ENCODE results near the gene ZCCHC4. TPM values are rescaled to one million over a fixed set of nuclear protein-coding genes. Genes with fewer than 3 reads are reported as not detected.
"Not testable (repeated sequence)": the region's sequence is repeated elsewhere in the genome, so short reads cannot be mapped to it uniquely, and the experiment has no call there.

Gene ZCCHC4
- total RNA-seq, 1 experiment from 2014 or later: 15.0 TPM

- DNase-seq (ENCODE audit: extremely low read depth, low read depth): no peak
Measured at GRCh38 chr4:25313201-25313895, 774 bp downstream of the ZCCHC4 start.

- no peak for DNase-seq (ENCODE audit: extremely low read depth, low read depth)
Measured at GRCh38 chr4:25320336-25320735, 7.8 kb downstream of the ZCCHC4 start.

DNA sequence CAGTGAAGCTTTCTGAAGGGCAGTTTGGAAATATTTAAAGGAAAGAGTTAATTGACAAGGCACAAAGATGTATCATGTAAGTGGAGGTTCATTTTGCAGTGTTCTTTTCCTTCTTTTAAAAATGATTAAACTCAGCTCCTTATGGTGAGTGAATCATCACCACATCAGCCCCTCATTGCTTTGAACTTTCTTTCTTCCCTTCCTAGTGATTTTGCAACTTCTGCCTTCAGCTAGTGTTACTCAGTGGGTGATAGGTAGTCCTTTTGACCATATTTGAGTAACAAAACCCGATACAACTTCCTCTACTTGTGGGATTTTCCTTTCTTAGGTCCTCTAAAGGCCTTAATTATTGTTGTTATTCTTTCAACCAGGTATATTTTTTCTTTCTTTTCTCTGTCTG, 8.2 kb downstream of the ZCCHC4 start:
- DNase-seq (ENCODE audit: extremely low read depth, low read depth): no peak

DNA sequence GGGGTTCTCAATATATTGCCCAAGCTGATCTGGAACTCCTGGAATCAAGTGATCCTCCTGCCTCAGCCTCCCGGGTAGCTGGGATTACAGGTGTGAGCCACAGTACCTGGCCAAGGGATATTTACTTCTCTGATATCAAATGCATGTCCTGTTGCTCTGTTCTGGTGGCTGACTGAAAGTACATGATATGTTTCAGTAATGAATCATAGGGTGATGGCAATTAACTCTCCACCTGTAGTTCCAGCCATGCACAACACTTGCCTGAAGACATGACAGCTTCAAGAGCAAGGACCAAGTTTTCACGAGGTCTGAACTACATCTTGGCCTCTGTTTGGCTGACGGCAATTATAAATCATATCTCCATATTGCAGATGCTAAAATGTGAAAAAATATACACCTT, 9.1 kb downstream of the ZCCHC4 start:
- no peak for DNase-seq (ENCODE audit: extremely low read depth, low read depth)

DNA sequence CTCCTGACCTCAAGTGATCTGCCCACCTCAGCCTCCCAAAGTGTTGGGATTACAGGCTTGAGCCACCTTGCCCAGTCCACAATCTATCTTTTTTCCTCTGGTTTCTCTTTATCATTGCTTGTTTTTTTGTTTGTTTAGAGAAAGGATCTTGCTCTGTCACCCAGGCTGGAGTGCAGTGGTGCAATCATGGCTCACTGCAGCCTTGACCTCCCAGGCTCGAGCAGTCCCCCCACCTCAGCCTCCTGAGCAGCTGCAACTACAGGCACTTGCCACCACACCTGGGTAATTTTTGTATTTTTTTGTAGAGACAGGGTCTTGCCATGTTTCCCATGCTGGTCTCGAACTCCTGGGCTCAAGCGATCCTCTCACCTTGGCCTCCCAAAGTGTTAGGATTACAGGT, 15.9 kb downstream of the ZCCHC4 start:
- DNase-seq (ENCODE audit: extremely low read depth, low read depth): not testable (repeated sequence)

DNA sequence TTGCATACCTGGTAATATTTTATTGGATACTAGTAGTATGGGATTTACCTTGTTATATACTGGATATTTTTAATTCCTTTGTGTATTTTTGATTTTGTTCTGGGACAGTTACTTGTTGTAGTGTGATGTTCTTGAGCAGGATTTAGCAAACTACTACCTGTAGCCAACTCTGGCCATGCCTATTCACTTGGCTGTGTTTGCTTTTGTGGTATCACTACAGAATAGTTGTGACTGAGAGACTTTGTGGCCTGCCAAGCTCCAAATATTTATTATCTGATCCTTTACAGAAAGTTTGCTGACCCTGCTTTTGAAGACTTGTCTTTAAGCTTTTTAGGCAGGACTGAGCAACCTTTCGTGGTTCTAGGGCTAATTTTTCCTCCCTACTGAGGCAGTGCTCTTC, 17.8 kb downstream of the ZCCHC4 start:
- no peak for DNase-seq (ENCODE audit: extremely low read depth, low read depth)

- no peak for DNase-seq (ENCODE audit: extremely low read depth, low read depth)
Measured at GRCh38 chr4:25330905-25331808, 18.6 kb downstream of the ZCCHC4 start.

DNA sequence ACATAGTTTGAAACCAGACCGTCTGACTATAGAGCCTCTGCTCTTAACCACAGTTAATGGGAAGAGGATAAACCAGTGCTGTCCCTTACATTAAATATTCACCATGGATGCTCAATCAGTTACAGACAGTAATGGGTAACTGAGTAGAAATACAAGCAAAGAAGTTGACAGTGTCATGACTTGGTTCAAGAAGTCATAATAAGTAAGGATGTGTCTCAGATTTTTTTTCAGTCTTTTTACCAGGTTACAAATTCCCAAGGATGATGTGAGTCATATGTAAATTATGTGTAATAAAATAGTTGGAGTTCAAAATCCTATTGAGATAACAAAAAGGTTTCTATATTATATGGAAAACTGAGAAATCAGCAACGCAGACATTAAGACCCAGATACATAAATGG, 31.1 kb downstream of the ZCCHC4 start:
- DNase-seq (ENCODE audit: extremely low read depth, low read depth): no peak

DNA sequence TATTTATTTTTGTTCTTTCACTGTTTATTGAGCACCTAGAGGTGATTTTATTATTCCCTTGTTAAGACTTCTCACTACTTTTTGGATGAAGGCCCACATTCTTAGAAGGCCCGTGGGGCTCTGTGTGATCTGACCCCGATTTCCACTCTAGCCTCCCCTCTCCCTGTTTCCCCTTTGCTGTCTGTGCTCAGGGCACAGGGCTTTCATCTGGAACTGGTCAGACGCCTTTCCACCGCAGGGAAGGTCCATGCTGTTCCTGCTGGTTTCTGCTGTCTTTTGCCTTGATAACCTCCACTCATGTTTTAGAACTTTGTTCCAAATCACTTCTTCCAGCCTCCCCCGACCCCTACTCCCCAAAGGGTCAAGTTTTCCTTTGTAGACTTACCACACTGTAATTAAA, 33.2 kb downstream of the ZCCHC4 start:
- DNase-seq (ENCODE audit: extremely low read depth, low read depth): no peak

DNA sequence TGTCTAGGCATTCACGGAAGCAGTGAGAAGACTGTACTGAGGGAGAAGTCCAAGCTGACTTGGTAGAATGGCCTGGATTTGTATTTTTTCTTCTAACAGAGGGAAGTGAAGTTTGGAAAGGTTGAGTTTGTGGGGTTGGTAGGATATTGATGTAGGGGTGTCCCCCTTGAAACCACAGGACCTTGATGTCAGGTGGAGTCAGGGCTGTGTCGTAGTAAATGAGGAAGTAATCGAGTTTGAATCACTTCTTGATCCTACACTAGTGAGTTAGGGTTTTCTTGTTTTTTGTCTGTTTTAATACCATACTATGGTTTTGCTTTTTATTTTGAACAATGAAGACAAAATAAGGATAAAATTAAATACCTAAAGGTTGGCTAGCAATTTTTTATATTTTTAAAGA, 34.3 kb downstream of the ZCCHC4 start:
- no peak for DNase-seq (ENCODE audit: extremely low read depth, low read depth)

- no peak for DNase-seq (ENCODE audit: extremely low read depth, low read depth)
Measured at GRCh38 chr4:25347473-25347872, 34.9 kb downstream of the ZCCHC4 start.

DNA sequence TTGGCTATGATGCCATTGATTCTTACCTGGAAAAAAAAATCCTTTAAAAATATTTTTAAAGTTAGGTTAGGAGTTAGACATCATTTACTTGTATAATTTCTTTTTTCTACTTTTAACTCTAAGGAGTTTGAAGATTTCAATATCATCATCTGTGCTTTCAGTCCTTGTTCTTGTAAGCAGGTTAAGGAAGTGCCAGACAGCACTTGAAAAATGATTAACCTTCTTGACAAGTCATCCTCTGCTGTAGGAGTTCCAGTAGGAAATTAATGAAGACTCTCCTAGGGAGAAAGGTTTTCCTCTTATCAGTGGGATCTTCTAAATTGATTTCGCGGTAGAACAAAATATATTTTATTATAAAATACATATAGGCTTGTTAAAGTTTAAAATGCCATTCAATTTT, 35.4 kb downstream of the ZCCHC4 start:
- DNase-seq (ENCODE audit: extremely low read depth, low read depth): no peak

DNA sequence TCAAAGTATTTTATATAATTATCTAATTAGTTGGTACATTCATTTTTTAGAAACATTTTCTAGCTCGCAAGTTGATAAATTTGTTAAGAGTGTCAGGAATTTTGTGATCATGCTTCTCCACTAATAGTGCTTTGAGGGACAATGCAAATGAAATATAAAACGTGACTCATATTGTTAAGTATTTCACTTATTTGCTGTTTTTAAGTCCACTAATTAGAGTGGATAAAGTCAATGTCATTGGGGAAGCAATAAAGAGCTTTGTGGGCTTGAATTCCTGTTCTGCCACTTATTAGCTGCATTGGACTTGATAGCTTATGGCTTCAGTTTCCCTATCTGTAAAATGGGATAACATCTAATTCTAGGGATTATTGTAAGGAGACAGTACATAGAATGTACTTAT, 38.0 kb downstream of the ZCCHC4 start:
- no peak for DNase-seq (ENCODE audit: extremely low read depth, low read depth)

GRCh38 chr4:25351777-25352416, 39.3 kb downstream of the ZCCHC4 start:
- peak; percentile 4 for DNase-seq (ENCODE audit: extremely low read depth, low read depth)

DNA sequence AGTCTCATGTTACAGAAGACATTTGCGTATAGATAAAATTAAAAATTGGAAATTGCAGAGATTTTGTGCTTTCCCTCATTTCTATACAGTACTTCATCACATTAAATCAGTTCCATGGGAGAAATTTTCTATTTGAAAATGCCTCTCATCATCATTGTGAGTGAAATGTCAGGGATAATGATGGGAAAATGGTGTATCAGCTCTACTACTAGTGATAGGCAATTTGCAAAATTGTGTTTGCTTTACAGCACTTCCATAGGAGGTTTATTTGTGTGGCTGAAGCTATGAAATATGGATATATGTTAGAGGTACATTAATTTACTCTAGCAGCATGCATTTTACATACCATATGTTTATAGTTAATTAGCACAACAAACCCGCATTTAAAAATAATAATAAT, 43.5 kb downstream of the ZCCHC4 start:
- no peak for DNase-seq (ENCODE audit: extremely low read depth, low read depth)

GRCh38 chr4:25358515-25359275, 46.1 kb downstream of the ZCCHC4 start:
- no peak for DNase-seq (ENCODE audit: extremely low read depth, low read depth)

GRCh38 chr4:25361253-25361652, 48.7 kb downstream of the ZCCHC4 start:
- DNase-seq (ENCODE audit: extremely low read depth, low read depth): no peak

- no peak for DNase-seq (ENCODE audit: extremely low read depth, low read depth)
Measured at GRCh38 chr4:25367004-25367621, 54.5 kb downstream of the ZCCHC4 start.

GRCh38 chr4:25367877-25368276, 55.3 kb downstream of the ZCCHC4 start:
- DNase-seq (ENCODE audit: extremely low read depth, low read depth): no peak

GRCh38 chr4:25368315-25368714, 55.7 kb downstream of the ZCCHC4 start:
- DNase-seq (ENCODE audit: extremely low read depth, low read depth): no peak

Measured in NCI-H460 (cell line).